SK-N-SH treated with all-trans-retinoic acid at 6 μM for 48 hours (cell line): Measurements from ENCODE around the gene TOGARAM1.

Source experiments
- ATAC-seq: fragments of 200-7000 bp; cut with Tn5 transposase; 3 replicates; pipeline ENCODE4 v1.9.1; 2020; ENCODE audit warnings: mild to moderate bottlenecking, moderate library complexity
- ARNTL ChIP-seq: fragments of 450-650 bp; formaldehyde crosslinking; IDR thresholded peaks from 2 replicates; pipeline ENCODE4 v1.5.0; 2020; ENCODE audit warnings: low read depth, mild to moderate bottlenecking, moderate library complexity, borderline replicate concordance
- BACH2 ChIP-seq: fragments of 250-450 bp; sonication (Bioruptor Pico); IDR thresholded peaks from 2 replicates; pipeline ENCODE4 v1.9.0; 2021; ENCODE audit warnings: mild to moderate bottlenecking, borderline replicate concordance
- CSDC2 ChIP-seq: fragments of 250-450 bp; sonication (Bioruptor Pico); IDR thresholded peaks from 2 replicates; pipeline ENCODE4 v1.5.0; 2020; ENCODE audit warnings: mild to moderate bottlenecking, moderate library complexity
- CSRNP3 ChIP-seq: fragments of 250-450 bp; sonication (Bioruptor Pico); IDR thresholded peaks from 2 replicates; pipeline ENCODE4 v1.5.1; 2021; ENCODE audit warnings: mild to moderate bottlenecking, moderate library complexity
- ESRRG ChIP-seq: fragments of 250-450 bp; sonication (Bioruptor Pico); IDR thresholded peaks from 2 replicates; pipeline ENCODE4 v1.6.1; 2021; ENCODE audit warnings: mild to moderate bottlenecking
- GLIS3 ChIP-seq: fragments of 250-450 bp; sonication (Bioruptor Pico); IDR thresholded peaks from 2 replicates; pipeline ENCODE4 v1.5.0; 2020; ENCODE audit warnings: mild to moderate bottlenecking, moderate library complexity
- ISL1 ChIP-seq: fragments of 250-450 bp; sonication (Bioruptor Pico); IDR thresholded peaks from 2 replicates; pipeline ENCODE4 v2.1.2; 2022; ENCODE audit warnings: mild to moderate bottlenecking, moderate library complexity
- OSR1 ChIP-seq: fragments of 250-450 bp; sonication (Bioruptor Pico); IDR thresholded peaks from 2 replicates; pipeline ENCODE4 v1.8.0; 2022; ENCODE audit warnings: moderate library complexity, mild to moderate bottlenecking, inconsistent platforms
- POU6F1 ChIP-seq: fragments of 250-450 bp; sonication (Bioruptor Pico); IDR thresholded peaks from 2 replicates; pipeline ENCODE4 v1.8.0; 2021; ENCODE audit warnings: low read depth, mild to moderate bottlenecking, moderate library complexity, borderline replicate concordance
- PPARA ChIP-seq: fragments of 250-450 bp; sonication (Bioruptor Pico); IDR thresholded peaks from 2 replicates; pipeline ENCODE4 v1.5.0; 2020; ENCODE audit warnings: mild to moderate bottlenecking, borderline replicate concordance
- RARB ChIP-seq: fragments of 250-450 bp; sonication (Bioruptor Pico); IDR thresholded peaks from 2 replicates; pipeline ENCODE4 v1.8.0; 2021; ENCODE audit warnings: mild to moderate bottlenecking, moderate library complexity
- SNAI2 ChIP-seq: fragments of 250-450 bp; sonication (Bioruptor Pico); IDR thresholded peaks from 2 replicates; pipeline ENCODE4 v1.5.0; 2020; ENCODE audit warnings: mild to moderate bottlenecking, moderate library complexity
- TCF4 ChIP-seq: fragments of 250-450 bp; sonication (Bioruptor Pico); IDR thresholded peaks from 2 replicates; pipeline ENCODE4 v1.8.0; 2021; ENCODE audit warnings: mild to moderate bottlenecking, moderate library complexity, borderline replicate concordance
- TOX ChIP-seq: fragments of 250-450 bp; sonication (Bioruptor Pico); IDR thresholded peaks from 2 replicates; pipeline ENCODE4 v1.8.0; 2021; ENCODE audit warnings: mild to moderate bottlenecking, moderate library complexity, borderline replicate concordance
- TSHZ2 ChIP-seq: fragments of 250-450 bp; sonication (Bioruptor Pico); IDR thresholded peaks from 2 replicates; pipeline ENCODE4 v1.5.0; 2020; ENCODE audit warnings: mild to moderate bottlenecking, moderate library complexity
- ZC3H10 ChIP-seq: fragments of 250-450 bp; sonication (Bioruptor Pico); IDR thresholded peaks from 2 replicates; pipeline ENCODE4 v1.5.1; 2021; ENCODE audit warnings: mild to moderate bottlenecking, moderate library complexity
- ZFP3 ChIP-seq: fragments of 250-450 bp; sonication (Bioruptor Pico); IDR thresholded peaks from 2 replicates; pipeline ENCODE4 v1.5.0; 2020; ENCODE audit warnings: mild to moderate bottlenecking, moderate library complexity
- ZFP30 ChIP-seq: fragments of 450-650 bp; formaldehyde crosslinking; IDR thresholded peaks from 2 replicates; pipeline ENCODE4 v1.5.0; 2022; ENCODE audit warnings: mild to moderate bottlenecking, moderate library complexity
- ZNF565 ChIP-seq: fragments of 450-650 bp; formaldehyde crosslinking; conservative IDR thresholded peaks from 2 replicates; pipeline ENCODE4 v1.5.0; 2020; ENCODE audit warnings: low read depth, mild to moderate bottlenecking, moderate library complexity
- ZNF70 ChIP-seq: fragments of 450-650 bp; formaldehyde crosslinking; IDR thresholded peaks from 2 replicates; pipeline ENCODE4 v1.5.0; 2020; ENCODE audit warnings: mild to moderate bottlenecking, moderate library complexity
- ZNF8 ChIP-seq: fragments of 450-650 bp; formaldehyde crosslinking; IDR thresholded peaks from 2 replicates; pipeline ENCODE4 v1.5.0; 2020; ENCODE audit warnings: mild to moderate bottlenecking, moderate library complexity
- TF ChIP-seq, protein P1 (sequence below): fragments of 250-450 bp; sonication (Bioruptor Pico); IDR thresholded peaks from 2 replicates; pipeline ENCODE4 v1.5.1; 2020; ENCODE audit warnings: low read depth, mild to moderate bottlenecking, moderate library complexity

The TOGARAM1 gene

GRCh38 chr14:45028107-45028626, 66.2 kb downstream of the TOGARAM1 start (continued):
- TF ChIP-seq, protein P1, sequence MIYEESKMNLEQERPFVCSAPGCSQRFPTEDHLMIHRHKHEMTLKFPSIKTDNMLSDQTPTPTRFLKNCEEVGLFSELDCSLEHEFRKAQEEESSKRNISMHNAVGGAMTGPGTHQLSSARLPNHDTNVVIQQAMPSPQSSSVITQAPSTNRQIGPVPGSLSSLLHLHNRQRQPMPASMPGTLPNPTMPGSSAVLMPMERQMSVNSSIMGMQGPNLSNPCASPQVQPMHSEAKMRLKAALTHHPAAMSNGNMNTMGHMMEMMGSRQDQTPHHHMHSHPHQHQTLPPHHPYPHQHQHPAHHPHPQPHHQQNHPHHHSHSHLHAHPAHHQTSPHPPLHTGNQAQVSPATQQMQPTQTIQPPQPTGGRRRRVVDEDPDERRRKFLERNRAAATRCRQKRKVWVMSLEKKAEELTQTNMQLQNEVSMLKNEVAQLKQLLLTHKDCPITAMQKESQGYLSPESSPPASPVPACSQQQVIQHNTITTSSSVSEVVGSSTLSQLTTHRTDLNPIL (CRISPR knock-in tag) = no peak

DNA sequence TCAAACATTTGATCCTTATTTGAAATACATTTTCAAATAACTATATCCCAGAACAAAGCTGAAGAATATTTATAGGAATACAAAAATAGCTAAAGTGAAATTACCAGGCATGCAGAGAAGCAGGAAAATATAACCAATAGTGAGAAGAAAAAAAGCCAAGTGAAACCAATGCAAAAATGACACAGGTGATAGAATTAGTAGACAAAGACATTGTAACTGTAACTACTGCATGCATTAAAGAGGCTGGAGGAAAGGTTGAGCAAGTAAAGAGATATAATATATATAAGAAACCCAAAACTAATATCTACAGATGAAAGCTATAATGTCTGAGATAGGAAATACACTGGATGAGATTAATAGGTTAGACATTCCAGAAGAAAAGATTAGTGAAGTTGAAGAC, 72.7 kb downstream of the TOGARAM1 start:
- ATAC-seq = no peak
- TF ChIP-seq, protein P1 (CRISPR knock-in tag) = no peak
- no peak for TF ChIP-seq ZFP30 (CRISPR knock-in tag)
- TF ChIP-seq PPARA (CRISPR knock-in tag) = no peak
- TF ChIP-seq ESRRG = no peak
- TF ChIP-seq BACH2 (CRISPR knock-in tag) = no peak
- no peak for TF ChIP-seq CSRNP3
- TF ChIP-seq TOX (CRISPR knock-in tag) = no peak
- TF ChIP-seq OSR1 (CRISPR knock-in tag) = no peak
- TF ChIP-seq POU6F1 (CRISPR knock-in tag) = no peak
- no peak for TF ChIP-seq CSDC2 (CRISPR knock-in tag)
- no peak for TF ChIP-seq ZNF565 (CRISPR knock-in tag)
- no peak for TF ChIP-seq GLIS3 (CRISPR knock-in tag)
- TF ChIP-seq ZNF70 (CRISPR knock-in tag) = no peak
- no peak for TF ChIP-seq TSHZ2 (CRISPR knock-in tag)
- no peak for TF ChIP-seq RARB (CRISPR knock-in tag)
- TF ChIP-seq ISL1 (CRISPR knock-in tag) = no peak
- no peak for TF ChIP-seq ZC3H10 (CRISPR knock-in tag)
- TF ChIP-seq ARNTL (CRISPR knock-in tag) = no peak
- TF ChIP-seq TCF4 (CRISPR knock-in tag) = no peak
- TF ChIP-seq ZNF8 = no peak

DNA sequence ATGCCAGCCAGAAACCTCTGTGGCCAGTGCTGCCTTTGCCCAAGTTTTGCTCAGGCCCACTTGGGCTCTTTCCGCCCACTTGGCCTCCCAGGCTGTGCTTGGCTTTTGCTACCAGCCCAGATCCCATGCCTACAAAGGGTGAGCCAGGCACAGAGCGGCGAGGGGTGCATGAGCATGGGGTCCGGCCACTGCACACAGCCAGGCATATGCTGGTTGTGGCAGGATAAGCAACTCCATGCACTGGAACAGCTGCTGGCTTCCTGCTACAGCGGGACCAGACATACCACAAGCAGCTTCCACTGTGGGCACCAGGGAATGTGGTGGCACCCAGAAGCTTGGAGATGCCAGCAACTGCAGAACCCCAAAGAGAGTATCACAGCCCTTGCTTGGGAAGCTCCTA, 76.3 kb downstream of the TOGARAM1 start:
- ATAC-seq = no peak
- TF ChIP-seq ISL1 (CRISPR knock-in tag) (no peak), ZFP3 (CRISPR knock-in tag) (no peak), SNAI2 (CRISPR knock-in tag) (no peak), TCF4 (CRISPR knock-in tag) (no peak), ZNF70 (CRISPR knock-in tag) (no peak), TSHZ2 (CRISPR knock-in tag) (no peak), ZNF8 (no peak), OSR1 (CRISPR knock-in tag) (no peak)
- TF ChIP-seq, all 23 proteins: peak for 0
